Measurements from ENCODE around the gene OSBPL1A.

The OSBPL1A gene

DNA sequence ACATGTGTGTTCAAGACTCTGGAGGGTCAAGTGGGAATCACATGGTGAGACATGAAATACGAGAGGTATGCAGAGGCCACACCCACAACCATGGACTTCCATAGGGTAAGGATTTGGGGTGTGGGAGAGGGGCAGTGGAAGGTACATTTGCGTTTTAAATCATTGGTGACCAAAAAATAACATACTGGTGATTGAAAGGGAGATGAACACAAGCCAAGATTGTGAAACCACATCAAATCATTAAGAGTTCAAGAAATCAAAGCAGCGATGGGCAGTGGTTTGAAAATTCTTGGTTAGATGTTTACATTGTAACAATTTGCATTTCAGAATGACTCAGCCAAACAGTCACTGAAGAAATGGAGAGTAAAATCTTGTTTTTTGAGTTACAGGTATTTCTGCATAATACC is 260.7 kb downstream of the OSBPL1A start:
- peak overlapping the region; percentile 26 for H3K4me3 Mint-ChIP-seq
- H3K36me3 Mint-ChIP-seq (ENCODE audit: low read depth), result peaks cover 35% of the 10 kb centered on the region
- peaks cover 28% of the 10 kb centered on the region for H3K27me3 Mint-ChIP-seq (ENCODE audit: low read depth)
- H3K9me3 Mint-ChIP-seq, result no peaks in the 10 kb centered on the region
- no peak for DNase-seq (ENCODE audit: low spot score)
- H3K27ac Mint-ChIP-seq, result no peak overlapping the region
- H3K4me1 Mint-ChIP-seq (ENCODE audit: low read depth), result peaks cover 26% of the 10 kb centered on the region

DNA sequence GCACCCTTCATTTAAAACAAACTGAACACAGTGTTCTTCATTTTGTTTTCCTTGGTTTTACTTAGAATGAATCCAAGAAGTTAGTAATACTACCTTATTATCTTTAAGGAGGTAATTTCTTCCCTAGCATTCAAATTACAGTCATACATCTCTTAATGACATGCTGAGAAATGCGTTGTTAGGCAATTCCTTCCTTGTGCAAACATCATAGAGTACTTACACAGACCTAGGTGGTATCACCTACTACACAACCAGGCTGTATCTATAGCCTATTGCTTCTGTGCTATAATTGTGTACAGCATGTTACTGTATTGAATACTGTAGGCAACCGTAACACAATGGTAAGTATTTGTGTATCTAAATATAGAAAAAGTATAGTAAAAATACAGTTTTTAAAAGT is 267.1 kb downstream of the OSBPL1A start:
- Mint-ChIP-seq H3K27ac (no peak overlapping the region), H3K9me3 (no peaks in the 10 kb centered on the region), H3K36me3 (ENCODE audit: low read depth) (peaks cover 64% of the 10 kb centered on the region), H3K4me3 (no peak overlapping the region), H3K4me1 (ENCODE audit: low read depth) (no peaks in the 10 kb centered on the region), H3K27me3 (ENCODE audit: low read depth) (no peaks in the 10 kb centered on the region)
- no peak for DNase-seq (ENCODE audit: low spot score)

DNA sequence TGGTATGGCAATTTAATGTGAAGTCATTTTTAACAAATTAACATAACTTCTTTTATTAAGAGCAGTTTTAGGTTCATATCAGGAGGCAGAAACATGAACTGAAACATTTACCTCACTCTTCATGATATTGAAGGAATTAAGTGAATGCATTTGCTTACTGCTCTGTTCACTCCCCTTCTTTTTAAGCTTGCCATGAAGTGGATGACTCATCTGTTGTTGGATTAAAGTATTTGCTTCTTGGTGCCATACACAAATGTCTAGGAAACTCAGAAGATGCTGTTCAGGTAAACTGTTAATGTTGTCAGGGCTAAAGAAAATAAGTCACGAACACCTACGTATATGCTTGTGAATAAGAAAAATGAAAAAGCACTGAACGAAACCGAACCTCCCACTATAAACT is 268.9 kb downstream of the OSBPL1A start:
- Mint-ChIP-seq H3K27ac (no peak overlapping the region), H3K9me3 (no peaks in the 10 kb centered on the region), H3K27me3 (ENCODE audit: low read depth) (no peaks in the 10 kb centered on the region), H3K4me3 (no peak overlapping the region), H3K4me1 (ENCODE audit: low read depth) (no peaks in the 10 kb centered on the region), H3K36me3 (ENCODE audit: low read depth) (peaks cover 60% of the 10 kb centered on the region)
- no peak for DNase-seq (ENCODE audit: low spot score)

DNA sequence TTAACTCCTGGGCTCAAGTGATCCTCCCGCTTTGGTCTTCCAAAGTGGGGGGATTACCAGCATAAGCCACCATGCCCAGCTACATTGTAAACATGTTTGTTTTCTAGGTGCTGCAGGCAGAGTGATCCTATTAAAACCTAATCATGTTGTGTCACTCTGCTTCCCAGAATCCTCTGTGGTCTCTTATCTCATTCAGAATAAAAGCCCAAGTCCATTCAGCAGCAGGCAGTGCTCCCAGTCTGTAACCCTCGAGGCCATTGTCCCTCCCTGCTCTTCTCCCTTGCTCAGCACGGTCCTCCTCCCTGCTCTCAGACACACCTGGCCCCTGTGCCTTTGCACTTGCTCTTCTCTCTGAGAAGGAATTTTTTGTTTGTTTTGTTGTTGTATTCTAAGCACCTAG is 269.9 kb downstream of the OSBPL1A start:
- Mint-ChIP-seq H3K9me3 (no peaks in the 10 kb centered on the region), H3K27ac (no peak overlapping the region), H3K4me1 (ENCODE audit: low read depth) (no peaks in the 10 kb centered on the region)

DNA sequence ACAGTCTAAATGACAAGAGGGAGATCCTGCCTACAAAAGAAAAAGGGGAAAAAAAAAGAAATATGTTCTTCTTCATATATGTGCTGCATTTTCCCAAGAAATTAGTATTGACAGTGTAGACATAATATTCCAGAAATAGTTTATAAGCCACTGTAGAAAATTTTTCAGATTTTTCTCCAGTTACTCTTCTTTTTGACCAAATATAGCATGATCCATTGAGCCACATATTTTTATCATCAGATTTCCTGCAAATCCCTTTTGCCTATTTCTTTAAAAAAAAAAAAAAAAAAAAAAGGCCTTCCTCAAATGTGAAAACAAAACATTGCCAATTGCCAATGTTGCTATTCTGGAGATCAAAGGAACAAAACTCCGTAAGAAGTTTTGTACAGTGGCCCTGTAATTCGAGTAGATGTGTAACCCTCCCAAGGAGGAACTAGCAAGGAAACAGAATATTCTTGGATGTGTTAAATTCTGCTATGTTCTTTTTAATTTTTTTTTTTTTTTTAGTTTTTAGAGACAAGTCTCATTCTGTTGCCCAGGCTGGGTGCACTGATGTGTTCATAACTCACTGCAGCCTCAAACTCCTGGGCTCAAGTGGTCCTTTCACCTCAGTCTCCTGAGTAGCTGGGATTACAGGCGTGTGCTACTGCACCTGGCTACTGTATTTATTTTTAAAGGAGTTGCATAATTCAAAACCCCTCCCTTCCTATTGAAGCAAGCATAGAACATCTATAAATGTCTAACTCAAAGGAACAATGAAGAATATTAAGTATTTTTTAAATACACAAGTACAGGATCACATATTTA is 271.3 kb downstream of the OSBPL1A start:
- no peak for DNase-seq (ENCODE audit: low spot score)
- Mint-ChIP-seq H3K4me3 (no peak overlapping the region), H3K9me3 (no peaks in the 10 kb centered on the region), H3K27ac (no peak overlapping the region), H3K4me1 (ENCODE audit: low read depth) (no peaks in the 10 kb centered on the region), H3K27me3 (ENCODE audit: low read depth) (no peaks in the 10 kb centered on the region), H3K36me3 (ENCODE audit: low read depth) (peaks cover 54% of the 10 kb centered on the region)

More for the DNA sequence above, 269.9 kb downstream of the OSBPL1A start:
- H3K4me3 Mint-ChIP-seq, result no peak overlapping the region
- DNase-seq (ENCODE audit: low spot score), result no peak
- no peaks in the 10 kb centered on the region for H3K27me3 Mint-ChIP-seq (ENCODE audit: low read depth)
- peaks cover 57% of the 10 kb centered on the region for H3K36me3 Mint-ChIP-seq (ENCODE audit: low read depth)

DNA sequence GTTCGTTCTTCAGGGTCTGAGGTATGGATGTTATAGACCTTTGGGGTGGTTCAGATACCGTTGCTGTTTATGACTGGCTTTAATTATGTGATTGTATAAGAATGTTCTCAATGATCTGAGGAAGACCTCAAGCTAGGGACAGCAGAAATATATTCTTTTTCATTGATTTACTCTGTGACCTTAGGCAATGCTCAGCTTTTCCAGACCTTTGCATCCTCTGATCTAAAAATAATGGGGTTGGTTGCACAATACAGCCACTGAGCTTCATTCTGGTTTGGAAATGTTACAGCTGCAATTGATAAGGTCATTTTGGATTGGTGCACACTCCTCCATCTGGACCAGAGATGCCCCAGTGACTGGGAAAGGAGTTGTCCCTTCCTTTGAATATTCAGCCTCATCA is 276.0 kb downstream of the OSBPL1A start:
- Mint-ChIP-seq H3K4me3 (no peak overlapping the region), H3K36me3 (ENCODE audit: low read depth) (peaks cover 51% of the 10 kb centered on the region), H3K27me3 (ENCODE audit: low read depth) (no peaks in the 10 kb centered on the region), H3K4me1 (ENCODE audit: low read depth) (no peaks in the 10 kb centered on the region), H3K27ac (no peak overlapping the region), H3K9me3 (no peaks in the 10 kb centered on the region)
- DNase-seq (ENCODE audit: low spot score), result no peak

DNA sequence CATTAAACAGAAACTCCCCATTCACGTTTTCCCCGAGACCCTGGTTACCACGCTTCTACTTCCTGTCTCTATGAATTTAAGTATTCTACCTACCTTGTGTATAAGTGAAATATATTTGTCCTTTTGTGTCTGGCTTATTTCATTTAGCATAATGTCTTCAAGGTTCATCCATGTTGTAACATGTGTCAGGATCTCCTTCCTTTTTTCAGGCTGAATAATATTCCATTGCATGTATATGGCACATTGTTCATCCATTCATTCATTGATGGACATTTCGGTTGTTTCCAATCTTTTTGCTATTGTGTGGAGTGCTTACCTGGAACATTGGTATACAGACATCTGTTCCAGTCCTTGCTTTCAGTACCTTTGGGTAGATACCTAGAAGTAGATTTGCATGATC is 276.9 kb downstream of the OSBPL1A start:
- no peak for DNase-seq (ENCODE audit: low spot score)
- peaks cover 53% of the 10 kb centered on the region for H3K36me3 Mint-ChIP-seq (ENCODE audit: low read depth)
- peaks cover 3% of the 10 kb centered on the region for H3K4me1 Mint-ChIP-seq (ENCODE audit: low read depth)
- no peak overlapping the region for H3K4me3 Mint-ChIP-seq
- no peak overlapping the region for H3K27ac Mint-ChIP-seq
- no peaks in the 10 kb centered on the region for H3K27me3 Mint-ChIP-seq (ENCODE audit: low read depth)
- no peaks in the 10 kb centered on the region for H3K9me3 Mint-ChIP-seq

DNA sequence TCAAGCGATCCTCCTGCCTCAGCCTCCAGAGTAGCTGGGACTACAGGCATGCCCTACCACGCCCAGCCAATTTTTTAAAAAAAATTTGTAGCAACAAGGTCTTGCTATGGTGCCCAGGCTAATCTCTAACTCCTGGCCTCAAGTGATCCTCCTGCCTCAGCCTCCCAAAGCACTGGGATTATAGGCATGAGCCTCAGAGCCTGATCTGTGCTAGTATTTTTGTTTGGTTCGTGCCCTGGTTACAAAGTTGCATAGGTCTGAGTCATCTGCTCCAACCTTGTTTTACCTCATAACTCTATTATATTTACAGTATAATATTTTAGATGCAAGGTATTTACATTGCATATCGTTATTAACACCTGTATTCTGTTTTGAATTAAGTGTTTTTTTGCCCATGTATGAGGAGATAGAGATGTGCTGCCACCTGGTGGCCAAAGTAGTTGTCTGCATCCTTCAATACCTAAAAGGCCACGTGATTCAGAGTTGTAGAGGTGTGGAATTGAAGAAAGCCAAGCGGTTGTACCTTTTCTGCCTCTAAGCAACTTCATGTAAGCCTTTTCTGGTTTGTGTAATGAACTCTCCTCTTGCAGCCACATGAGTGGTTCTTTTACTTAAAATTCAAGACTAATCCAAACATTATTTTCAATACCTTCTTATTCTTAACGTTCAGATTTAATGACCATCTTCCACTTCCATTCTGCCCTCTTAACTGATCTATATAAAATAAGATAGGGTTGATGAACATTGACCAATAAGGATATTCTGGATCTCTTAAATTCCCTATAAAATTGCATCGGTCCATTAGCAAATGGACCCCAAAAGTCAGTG is 278.7 kb downstream of the OSBPL1A start:
- Mint-ChIP-seq H3K27me3 (ENCODE audit: low read depth) (no peaks in the 10 kb centered on the region), H3K36me3 (ENCODE audit: low read depth) (peaks cover 58% of the 10 kb centered on the region), H3K4me1 (ENCODE audit: low read depth) (peaks cover 12% of the 10 kb centered on the region), H3K4me3 (no peak overlapping the region), H3K9me3 (no peaks in the 10 kb centered on the region), H3K27ac (no peak overlapping the region)
- DNase-seq (ENCODE audit: low spot score), result peak; percentile 53

DNA sequence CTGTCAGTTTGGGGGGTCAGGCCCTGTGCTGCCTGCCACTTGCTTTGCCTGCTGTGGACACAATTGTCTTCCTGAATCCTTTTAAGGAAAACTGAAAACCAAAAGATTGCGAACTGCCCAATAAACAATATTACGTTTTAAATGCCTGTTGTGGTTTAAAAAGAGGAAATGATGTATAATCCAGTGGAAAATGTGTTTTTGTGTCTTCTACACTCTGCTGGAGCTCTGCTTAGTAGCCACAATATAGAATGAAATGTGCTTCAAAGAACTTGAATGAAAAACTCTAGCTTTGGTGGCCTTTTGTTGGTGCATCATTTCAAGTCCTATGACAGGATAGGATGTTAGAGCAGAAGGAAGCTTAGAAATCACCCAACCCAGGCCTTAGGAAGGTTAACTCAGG is 282.0 kb downstream of the OSBPL1A start:
- no peaks in the 10 kb centered on the region for H3K27me3 Mint-ChIP-seq (ENCODE audit: low read depth)
- DNase-seq (ENCODE audit: low spot score), result no peak
- no peaks in the 10 kb centered on the region for H3K9me3 Mint-ChIP-seq
- peaks cover 12% of the 10 kb centered on the region for H3K4me1 Mint-ChIP-seq (ENCODE audit: low read depth)
- H3K27ac Mint-ChIP-seq, result peak overlapping the region; percentile 5
- peaks cover 52% of the 10 kb centered on the region for H3K36me3 Mint-ChIP-seq (ENCODE audit: low read depth)
- no peak overlapping the region for H3K4me3 Mint-ChIP-seq

DNA sequence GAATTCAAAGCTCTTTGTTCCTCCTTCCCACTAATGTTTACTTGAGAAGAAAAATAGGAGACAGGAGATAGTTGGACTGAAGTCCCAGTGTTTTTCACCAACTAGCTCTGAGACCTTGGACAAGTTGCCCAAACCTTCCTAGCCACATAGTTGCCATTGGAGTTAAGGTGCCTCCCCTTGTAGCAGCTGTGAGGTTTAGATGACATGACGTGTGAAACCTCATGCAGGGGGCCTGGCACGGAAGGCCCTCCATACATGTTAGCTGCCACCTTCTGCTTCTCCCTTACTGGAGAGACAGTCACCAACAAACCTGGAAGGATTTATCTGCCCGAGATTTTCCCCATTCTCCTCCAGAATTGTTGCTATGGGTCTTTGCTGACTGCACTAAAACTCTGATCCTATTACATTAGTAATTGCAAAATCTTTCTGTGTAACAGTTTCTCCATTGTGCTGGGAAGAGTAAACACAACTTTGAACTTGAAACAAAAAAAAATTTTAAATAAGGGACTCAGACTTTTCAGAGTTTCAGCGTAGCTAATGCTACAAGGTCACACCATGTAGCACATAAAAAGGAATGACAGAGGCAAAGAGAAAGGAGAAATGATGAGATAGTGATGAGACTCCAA is 282.6 kb downstream of the OSBPL1A start:
- Mint-ChIP-seq H3K4me3 (no peak overlapping the region), H3K4me1 (ENCODE audit: low read depth) (peaks cover 12% of the 10 kb centered on the region), H3K36me3 (ENCODE audit: low read depth) (peaks cover 48% of the 10 kb centered on the region), H3K27me3 (ENCODE audit: low read depth) (no peaks in the 10 kb centered on the region), H3K27ac (peak overlapping the region; percentile 36), H3K9me3 (no peaks in the 10 kb centered on the region)
- DNase-seq (ENCODE audit: low spot score), result no peak

DNA sequence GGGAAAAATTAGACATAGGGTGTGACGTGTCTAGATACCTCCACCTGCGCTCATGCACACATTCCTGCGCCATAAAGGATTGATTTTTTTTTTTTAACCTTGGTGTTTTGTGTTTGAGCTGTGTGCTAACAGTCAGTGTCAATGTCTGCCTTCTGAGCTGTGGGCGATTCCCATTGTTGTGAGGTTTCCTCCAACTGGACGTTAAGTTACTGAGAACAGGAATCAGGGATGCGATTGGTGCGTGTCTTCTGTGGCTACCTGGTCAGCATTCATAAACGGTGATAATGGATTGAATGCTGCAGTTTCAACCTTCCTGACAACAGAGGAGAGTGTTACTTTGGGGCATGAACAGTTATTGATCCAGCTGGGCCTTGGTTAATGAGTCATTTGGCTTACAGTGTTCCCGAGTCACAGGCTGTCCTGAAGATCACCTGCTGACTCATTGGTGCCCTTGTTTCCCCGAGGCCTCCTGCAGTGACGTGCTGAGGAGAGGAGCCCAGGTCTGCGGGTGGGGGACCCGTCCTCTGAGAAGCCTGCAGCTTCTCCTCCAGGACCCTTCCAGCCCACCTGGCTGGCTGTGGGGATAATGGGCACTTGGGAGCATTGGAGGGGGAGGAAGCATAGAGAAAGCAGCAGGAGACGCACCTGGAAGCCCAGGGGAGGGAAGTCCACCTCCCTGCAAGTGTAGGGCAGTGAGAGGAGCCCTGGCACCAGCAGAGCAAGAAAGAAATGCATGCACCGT is 284.6 kb downstream of the OSBPL1A start:
- no peak overlapping the region for H3K4me3 Mint-ChIP-seq

DNA sequence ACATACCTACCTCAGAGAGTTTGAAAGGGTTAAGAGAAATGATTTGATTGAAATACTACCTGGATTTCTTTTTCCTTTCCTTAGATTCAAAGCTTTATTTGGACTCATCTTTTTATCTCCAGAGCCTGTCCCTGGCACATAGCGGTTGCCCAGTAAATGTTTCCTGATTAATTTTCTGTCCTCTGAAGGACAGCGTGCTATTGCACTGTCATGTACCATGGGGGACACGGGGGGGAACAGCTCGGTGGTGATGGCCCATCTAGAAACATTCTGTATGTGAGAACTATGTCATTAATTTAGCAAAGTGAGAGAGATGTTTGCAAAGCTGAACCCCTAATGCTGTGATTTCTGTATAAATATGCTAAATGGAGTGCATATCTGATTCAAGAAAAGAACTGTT is 285.2 kb downstream of the OSBPL1A start:
- no peaks in the 10 kb centered on the region for H3K9me3 Mint-ChIP-seq
- H3K27ac Mint-ChIP-seq, result no peak overlapping the region
- peaks cover 31% of the 10 kb centered on the region for H3K36me3 Mint-ChIP-seq (ENCODE audit: low read depth)
- no peaks in the 10 kb centered on the region for H3K27me3 Mint-ChIP-seq (ENCODE audit: low read depth)
- DNase-seq (ENCODE audit: low spot score), result no peak
- H3K4me1 Mint-ChIP-seq (ENCODE audit: low read depth), result peaks cover 12% of the 10 kb centered on the region
- H3K4me3 Mint-ChIP-seq, result no peak overlapping the region

More for the DNA sequence above, 284.6 kb downstream of the OSBPL1A start:
- Mint-ChIP-seq H3K27ac (no peak overlapping the region), H3K36me3 (ENCODE audit: low read depth) (peaks cover 32% of the 10 kb centered on the region), H3K4me1 (ENCODE audit: low read depth) (peaks cover 12% of the 10 kb centered on the region), H3K9me3 (no peaks in the 10 kb centered on the region), H3K27me3 (ENCODE audit: low read depth) (no peaks in the 10 kb centered on the region)
- DNase-seq (ENCODE audit: low spot score), result no peak
